ENCODE data around the gene SMS.

DNA sequence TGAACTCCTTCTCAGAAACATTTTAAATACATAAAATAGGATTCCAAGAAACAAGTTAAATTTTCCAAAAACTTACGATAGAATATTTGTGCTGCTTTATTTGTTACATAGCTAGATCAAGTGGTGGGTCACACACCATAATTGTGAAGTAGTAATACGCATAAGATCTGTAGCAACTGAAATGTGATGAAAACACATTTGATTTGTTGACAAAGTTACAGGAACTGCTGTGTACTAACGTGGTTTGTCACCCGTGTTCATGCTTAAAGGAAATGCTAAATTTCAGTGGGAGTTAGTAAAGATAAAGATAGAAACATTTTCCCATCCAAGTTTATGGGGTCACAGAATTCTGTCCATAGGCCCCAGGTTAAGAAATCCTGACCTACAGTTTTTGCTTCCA, 57.5 kb downstream of the SMS start:
- TF ChIP-seq, protein P1, sequence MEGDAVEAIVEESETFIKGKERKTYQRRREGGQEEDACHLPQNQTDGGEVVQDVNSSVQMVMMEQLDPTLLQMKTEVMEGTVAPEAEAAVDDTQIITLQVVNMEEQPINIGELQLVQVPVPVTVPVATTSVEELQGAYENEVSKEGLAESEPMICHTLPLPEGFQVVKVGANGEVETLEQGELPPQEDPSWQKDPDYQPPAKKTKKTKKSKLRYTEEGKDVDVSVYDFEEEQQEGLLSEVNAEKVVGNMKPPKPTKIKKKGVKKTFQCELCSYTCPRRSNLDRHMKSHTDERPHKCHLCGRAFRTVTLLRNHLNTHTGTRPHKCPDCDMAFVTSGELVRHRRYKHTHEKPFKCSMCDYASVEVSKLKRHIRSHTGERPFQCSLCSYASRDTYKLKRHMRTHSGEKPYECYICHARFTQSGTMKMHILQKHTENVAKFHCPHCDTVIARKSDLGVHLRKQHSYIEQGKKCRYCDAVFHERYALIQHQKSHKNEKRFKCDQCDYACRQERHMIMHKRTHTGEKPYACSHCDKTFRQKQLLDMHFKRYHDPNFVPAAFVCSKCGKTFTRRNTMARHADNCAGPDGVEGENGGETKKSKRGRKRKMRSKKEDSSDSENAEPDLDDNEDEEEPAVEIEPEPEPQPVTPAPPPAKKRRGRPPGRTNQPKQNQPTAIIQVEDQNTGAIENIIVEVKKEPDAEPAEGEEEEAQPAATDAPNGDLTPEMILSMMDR (IDR thresholded peaks at IDR 0.05; ENCODE audit: insufficient read depth, low read length, poor library complexity, severe bottlenecking) = no peak
- no peak for TF ChIP-seq EZH2phosphoT487 (conservative IDR thresholded peaks at IDR 0.05; ENCODE audit: low read length)
